Measurements from ENCODE around the gene MZF1. TPM values are rescaled to one million over a fixed set of nuclear protein-coding genes. Genes with fewer than 3 reads are reported as not detected.

Gene MZF1
- total and polyA plus RNA-seq, 2 experiments from 2014 or later = 9.0 to 20.8 TPM

- 1 to 2% methylated on average over 7 of the region's 7 CpGs for WGBS, 2 experiments (ENCODE audit: low coverage in 1 of 2, low lambda C conversion rate in 2 of 2, missing lambda C conversion rate in 2 of 2)
- H3K36me3 ChIP-seq (ENCODE audit: low read depth) = peaks cover 5% of the 10 kb centered on the region; the same call in 1 of the 2 replicates
- no peaks in the 10 kb centered on the region for H3K9me3 ChIP-seq (ENCODE audit: low read depth)
- H3K9ac ChIP-seq = peak overlapping the region; percentile 97
- H3K4me3 ChIP-seq = peak overlapping the region; percentile 94
- in situ Hi-C loops (cut with MboI) = no loop called here
- no peak for DNase-seq
- peak overlapping the region; percentile 85 for H2AFZ ChIP-seq
- peak overlapping the region; percentile 95 for H3K4me2 ChIP-seq (ENCODE audit: unreplicated experiment)
- peaks cover 18% of the 10 kb centered on the region; the same call in 1 of the 2 replicates for H3F3A ChIP-seq (ENCODE audit: insufficient read depth)
- TF ChIP-seq EZH2 (IDR thresholded peaks at IDR 0.05; ENCODE audit: insufficient read depth, poor library complexity, severe bottlenecking) (no peak), EZH2phosphoT487 (IDR thresholded peaks at IDR 0.05; ENCODE audit: insufficient read depth, low read depth) (no peak)
- H3K27me3 ChIP-seq (replicated peaks; ENCODE audit: insufficient read depth) = no peaks in the 10 kb centered on the region
- no peaks in the 10 kb centered on the region for H3K9me2 ChIP-seq (ENCODE audit: insufficient read depth)
- peak overlapping the region; percentile 89 for H3K27ac ChIP-seq
- H3K4me1 ChIP-seq (ENCODE audit: insufficient read depth) = peaks cover 12% of the 10 kb centered on the region
- no peaks in the 10 kb centered on the region for H4K20me1 ChIP-seq (ENCODE audit: insufficient read depth)
- H3K79me2 ChIP-seq (ENCODE audit: insufficient read depth) = peaks cover 36% of the 10 kb centered on the region
These were observed 52.9 kb downstream of the MZF1 start for GRCh38 chr19:58520257-58520599.

- Histone ChIP-seq H2AFZ (peak within 1 kb of the TSS; percentile 85), H3K4me3 (peak within 1 kb of the TSS; percentile 94), H3K79me2 (ENCODE audit: insufficient read depth) (peaks cover 43% of the 10 kb centered on the region), H3K9ac (peak within 1 kb of the TSS; percentile 97), H3K4me1 (ENCODE audit: insufficient read depth) (peaks cover 12% of the 10 kb centered on the region), H3K27me3 (replicated peaks; ENCODE audit: insufficient read depth) (no peaks in the 10 kb centered on the region), H3K9me3 (ENCODE audit: low read depth) (no peaks in the 10 kb centered on the region), H3K36me3 (ENCODE audit: low read depth) (peaks cover 5% of the 10 kb centered on the region; the same call in 1 of the 2 replicates), H3K27ac (peak within 1 kb of the TSS; percentile 89), H3K9me2 (ENCODE audit: insufficient read depth) (no peaks in the 10 kb centered on the region), H4K20me1 (ENCODE audit: insufficient read depth) (no peaks in the 10 kb centered on the region), H3K4me2 (ENCODE audit: unreplicated experiment) (peak within 1 kb of the TSS; percentile 95), H3F3A (ENCODE audit: insufficient read depth) (peaks cover 18% of the 10 kb centered on the region; the same call in 1 of the 2 replicates)
- peak; percentile 98 for DNase-seq
- in situ Hi-C loops (cut with MboI) = no loop called here
- WGBS, 2 experiments (ENCODE audit: low coverage in 1 of 2, low lambda C conversion rate in 2 of 2, missing lambda C conversion rate in 2 of 2) = 1% methylated on average over 50 to 85 of the region's 87 CpGs
- TF ChIP-seq EZH2phosphoT487 (IDR thresholded peaks at IDR 0.05; ENCODE audit: insufficient read depth, low read depth) (no peak), EZH2 (IDR thresholded peaks at IDR 0.05; ENCODE audit: insufficient read depth, poor library complexity, severe bottlenecking) (no peak)
These were observed 53.5 kb downstream of the MZF1 start, which contains the start of gene ZBTB45 for GRCh38 chr19:58519355-58520256. Gene ZBTB45 (minus strand): TSS chr19:58519810. CDS start chr19:58517673, 2,137 bp downstream.

DNA sequence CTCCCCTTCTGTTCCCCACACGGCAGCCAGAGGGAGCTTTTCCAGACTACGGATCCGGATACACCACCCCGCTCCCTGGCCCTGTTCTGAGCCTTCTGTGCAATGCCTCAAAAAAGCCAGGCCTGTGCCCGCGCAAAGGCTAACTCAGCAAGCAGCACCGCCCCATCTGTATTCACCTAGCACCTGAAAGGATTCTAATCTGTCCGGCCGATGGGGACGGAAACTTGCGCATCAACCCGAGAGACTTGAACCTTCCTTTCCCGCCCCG lies 54.1 kb downstream of the MZF1 start:
- peaks cover 46% of the 10 kb centered on the region for H3K79me2 ChIP-seq (ENCODE audit: insufficient read depth)
- in situ Hi-C loops (cut with MboI) = no loop called here

DNA sequence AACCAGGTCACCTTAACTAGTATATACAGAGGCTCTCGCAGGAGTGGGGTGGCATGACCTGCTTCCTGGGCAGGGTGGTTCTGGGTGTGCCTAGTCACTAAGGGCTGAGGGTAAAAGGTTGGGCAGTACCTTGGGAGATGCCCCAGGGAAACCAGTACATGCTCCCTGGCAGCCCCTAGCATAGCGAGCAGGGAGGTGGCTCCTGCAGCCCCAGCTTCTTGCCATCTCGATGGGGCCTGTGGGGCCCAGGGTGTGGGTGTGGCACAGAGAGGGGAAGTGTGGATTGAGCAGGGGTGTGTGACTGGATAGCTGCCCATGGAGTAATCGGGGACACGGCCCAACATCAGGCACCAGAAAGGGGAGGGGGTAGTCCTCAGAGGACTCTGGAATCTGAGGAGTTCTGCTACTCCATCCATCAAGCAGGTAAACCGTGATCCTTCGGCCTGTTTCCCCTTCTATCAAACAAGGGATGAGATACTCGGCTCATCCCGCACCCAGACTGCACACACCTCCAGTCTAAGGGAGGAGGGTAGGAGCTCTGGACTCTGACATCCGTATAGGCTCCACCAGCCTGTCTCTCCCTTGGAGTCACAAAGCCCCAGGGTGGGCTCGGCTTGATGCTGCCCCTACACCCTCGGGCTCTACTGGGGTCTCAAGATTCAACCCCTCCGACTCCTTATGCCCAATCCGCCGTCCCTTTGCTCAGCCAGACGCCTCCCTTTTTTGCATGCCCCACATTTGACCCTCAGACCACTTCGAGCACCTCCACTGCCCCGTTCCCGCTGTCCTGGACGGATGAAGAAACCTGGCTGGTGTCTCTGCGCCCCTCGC lies 54.7 kb downstream of the MZF1 start:
- peaks cover 46% of the 10 kb centered on the region for H3K79me2 ChIP-seq (ENCODE audit: insufficient read depth)
- H3K36me3 ChIP-seq (ENCODE audit: low read depth) = peaks cover 5% of the 10 kb centered on the region; the same call in 1 of the 2 replicates
- H2AFZ ChIP-seq = peak overlapping the region; percentile 85
- in situ Hi-C loops (cut with MboI) = no loop called here
- no peak for TF ChIP-seq EZH2 (IDR thresholded peaks at IDR 0.05; ENCODE audit: insufficient read depth, poor library complexity, severe bottlenecking)
- TF ChIP-seq EZH2phosphoT487 (IDR thresholded peaks at IDR 0.05; ENCODE audit: insufficient read depth, low read depth) = no peak
- H3K9me2 ChIP-seq (ENCODE audit: insufficient read depth) = no peaks in the 10 kb centered on the region
- DNase-seq = peak; percentile 30
- 8% methylated on average over 21 to 22 of the region's 22 CpGs for WGBS, 2 experiments (ENCODE audit: low coverage in 1 of 2, low lambda C conversion rate in 2 of 2, missing lambda C conversion rate in 2 of 2)
- peak overlapping the region; percentile 97 for H3K9ac ChIP-seq
- H3K9me3 ChIP-seq (ENCODE audit: low read depth) = no peaks in the 10 kb centered on the region
- peaks cover 12% of the 10 kb centered on the region for H3K4me1 ChIP-seq (ENCODE audit: insufficient read depth)
- H3F3A ChIP-seq (ENCODE audit: insufficient read depth) = peaks cover 18% of the 10 kb centered on the region; the same call in 1 of the 2 replicates
- H3K4me3 ChIP-seq = peak overlapping the region; percentile 94
- H3K27me3 ChIP-seq (replicated peaks; ENCODE audit: insufficient read depth) = no peaks in the 10 kb centered on the region
- H3K27ac ChIP-seq = peak overlapping the region; percentile 89
- no peaks in the 10 kb centered on the region for H4K20me1 ChIP-seq (ENCODE audit: insufficient read depth)
- peak overlapping the region; percentile 95 for H3K4me2 ChIP-seq (ENCODE audit: unreplicated experiment)

More for the DNA sequence above, 54.1 kb downstream of the MZF1 start:
- no peaks in the 10 kb centered on the region for H3K27me3 ChIP-seq (replicated peaks; ENCODE audit: insufficient read depth)
- TF ChIP-seq EZH2phosphoT487 (IDR thresholded peaks at IDR 0.05; ENCODE audit: insufficient read depth, low read depth) = no peak
- no peak for TF ChIP-seq EZH2 (IDR thresholded peaks at IDR 0.05; ENCODE audit: insufficient read depth, poor library complexity, severe bottlenecking)
- H3K4me3 ChIP-seq = peak overlapping the region; percentile 94
- no peaks in the 10 kb centered on the region for H3K9me2 ChIP-seq (ENCODE audit: insufficient read depth)
- 0% methylated on average over 14 of the region's 14 CpGs for WGBS, 2 experiments (ENCODE audit: low coverage in 1 of 2, low lambda C conversion rate in 2 of 2, missing lambda C conversion rate in 2 of 2)
- H3K4me2 ChIP-seq (ENCODE audit: unreplicated experiment) = peak overlapping the region; percentile 95
- H3K4me1 ChIP-seq (ENCODE audit: insufficient read depth) = peaks cover 12% of the 10 kb centered on the region
- H4K20me1 ChIP-seq (ENCODE audit: insufficient read depth) = no peaks in the 10 kb centered on the region
- DNase-seq = peak; percentile 91
- peak overlapping the region; percentile 89 for H3K27ac ChIP-seq
- peaks cover 18% of the 10 kb centered on the region; the same call in 1 of the 2 replicates for H3F3A ChIP-seq (ENCODE audit: insufficient read depth)
- peak overlapping the region; percentile 97 for H3K9ac ChIP-seq
- peaks cover 5% of the 10 kb centered on the region; the same call in 1 of the 2 replicates for H3K36me3 ChIP-seq (ENCODE audit: low read depth)
- H3K9me3 ChIP-seq (ENCODE audit: low read depth) = no peaks in the 10 kb centered on the region
- peak overlapping the region; percentile 85 for H2AFZ ChIP-seq

Data from GM23248 (cell line).